ENCODE results near the gene KIF5B.

DNA sequence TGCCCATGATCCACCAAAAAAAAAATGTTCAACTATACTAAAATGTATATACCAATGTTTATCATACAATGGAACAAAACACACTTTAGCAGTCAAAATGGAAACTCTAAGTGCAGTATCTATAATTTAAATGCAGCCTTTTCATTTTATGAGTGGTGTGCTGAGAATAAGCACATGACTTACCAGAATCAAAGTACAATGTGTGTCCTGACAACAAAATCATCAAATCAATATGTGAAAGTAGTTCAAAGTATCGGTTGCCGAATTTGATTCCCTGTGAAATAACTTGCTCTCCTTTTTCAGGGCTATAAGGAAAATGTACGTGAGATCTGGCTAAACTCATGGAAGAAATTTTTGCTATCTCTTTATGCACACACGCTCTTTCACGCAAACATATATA is 16.9 kb upstream of the KIF5B start:
- TF ChIP-seq, protein P1, sequence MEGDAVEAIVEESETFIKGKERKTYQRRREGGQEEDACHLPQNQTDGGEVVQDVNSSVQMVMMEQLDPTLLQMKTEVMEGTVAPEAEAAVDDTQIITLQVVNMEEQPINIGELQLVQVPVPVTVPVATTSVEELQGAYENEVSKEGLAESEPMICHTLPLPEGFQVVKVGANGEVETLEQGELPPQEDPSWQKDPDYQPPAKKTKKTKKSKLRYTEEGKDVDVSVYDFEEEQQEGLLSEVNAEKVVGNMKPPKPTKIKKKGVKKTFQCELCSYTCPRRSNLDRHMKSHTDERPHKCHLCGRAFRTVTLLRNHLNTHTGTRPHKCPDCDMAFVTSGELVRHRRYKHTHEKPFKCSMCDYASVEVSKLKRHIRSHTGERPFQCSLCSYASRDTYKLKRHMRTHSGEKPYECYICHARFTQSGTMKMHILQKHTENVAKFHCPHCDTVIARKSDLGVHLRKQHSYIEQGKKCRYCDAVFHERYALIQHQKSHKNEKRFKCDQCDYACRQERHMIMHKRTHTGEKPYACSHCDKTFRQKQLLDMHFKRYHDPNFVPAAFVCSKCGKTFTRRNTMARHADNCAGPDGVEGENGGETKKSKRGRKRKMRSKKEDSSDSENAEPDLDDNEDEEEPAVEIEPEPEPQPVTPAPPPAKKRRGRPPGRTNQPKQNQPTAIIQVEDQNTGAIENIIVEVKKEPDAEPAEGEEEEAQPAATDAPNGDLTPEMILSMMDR (conservative IDR thresholded peaks at IDR 0.05; ENCODE audit: low read depth, low read length) = no peak
- TF ChIP-seq EZH2 (IDR thresholded peaks at IDR 0.05; ENCODE audit: borderline replicate concordance, low read depth, low read length, poor library complexity, severe bottlenecking) = no peak
